Measurements from ENCODE around the gene CACNG3.
"Not testable (repeated sequence)": the region's sequence is repeated elsewhere in the genome, so short reads cannot be mapped to it uniquely, and the experiment has no call there.

The CACNG3 gene

DNA sequence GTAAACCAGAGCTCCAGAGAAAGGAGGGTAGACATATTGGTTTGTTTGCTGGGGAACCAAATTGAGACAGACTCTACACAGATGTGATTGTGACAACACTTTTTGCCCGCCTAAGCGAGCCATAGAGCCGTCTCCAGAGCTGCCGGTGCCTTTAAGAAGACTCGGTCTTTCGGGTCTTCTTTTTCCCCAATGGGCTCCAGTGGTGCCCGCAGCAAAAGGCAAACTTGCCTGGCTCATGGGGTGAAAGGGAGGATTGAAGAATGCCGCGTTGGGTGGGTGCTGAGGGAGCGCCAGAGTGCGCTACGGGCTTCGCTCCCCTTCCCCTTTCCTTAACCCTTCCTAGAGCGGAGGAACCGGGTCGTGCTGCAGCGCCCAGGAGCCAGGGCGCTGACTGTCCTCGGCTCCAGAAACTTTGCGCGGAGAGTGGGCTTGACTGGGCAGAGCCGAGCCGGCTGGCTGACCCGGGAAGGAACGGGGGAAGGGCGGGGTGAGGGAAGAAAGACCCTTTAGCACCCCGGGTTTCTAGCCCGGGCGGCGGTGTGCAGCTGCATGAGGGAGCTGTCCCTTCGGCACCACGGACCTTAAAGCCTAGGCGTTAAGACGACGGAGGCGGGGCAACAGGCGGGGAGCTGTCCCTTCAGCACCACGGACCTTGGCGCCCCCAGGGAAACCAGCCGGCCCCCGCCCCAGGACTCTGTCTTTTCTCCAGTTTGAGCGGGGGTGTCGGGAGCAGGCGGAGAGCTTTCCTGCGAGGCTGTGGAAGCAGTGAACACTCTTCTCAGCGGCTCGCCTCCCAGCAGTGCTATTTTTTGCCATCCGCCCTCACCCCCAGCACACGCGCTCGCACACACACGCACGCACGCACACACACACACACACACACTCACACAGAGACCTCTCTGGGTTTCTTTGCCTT is at the start of gene CACNG3:
TSS of gene CACNG3 (plus strand) at position 880 of the 916 bp plus-strand sequence. CDS start 420 bp downstream, outside the sequence.
- DNase-seq: peak; percentile 75

DNA sequence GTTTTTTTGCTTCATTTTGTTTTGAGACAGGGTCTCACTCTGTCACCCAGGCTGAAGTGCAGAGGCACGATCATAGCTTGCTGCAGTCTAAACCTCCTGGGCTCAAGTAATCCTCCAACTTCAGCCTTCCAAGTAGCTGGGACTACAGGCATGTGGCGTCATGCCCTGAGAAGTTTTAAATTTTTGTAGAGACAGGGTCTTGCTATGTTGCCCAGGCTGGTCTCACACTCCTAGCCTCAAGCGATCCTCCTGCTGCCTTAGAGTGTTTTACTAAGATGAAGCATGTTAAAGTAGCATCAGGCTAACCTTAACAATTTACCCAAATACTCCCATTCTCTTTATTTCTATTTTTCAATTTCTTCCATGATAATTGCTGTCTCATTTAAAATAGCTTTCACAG is 49.2 kb upstream of the CACNG3 start:
- DNase-seq: no peak

- no peak for DNase-seq
Measured at GRCh38 chr16:24208710-24209109, 47.4 kb upstream of the CACNG3 start.

DNA sequence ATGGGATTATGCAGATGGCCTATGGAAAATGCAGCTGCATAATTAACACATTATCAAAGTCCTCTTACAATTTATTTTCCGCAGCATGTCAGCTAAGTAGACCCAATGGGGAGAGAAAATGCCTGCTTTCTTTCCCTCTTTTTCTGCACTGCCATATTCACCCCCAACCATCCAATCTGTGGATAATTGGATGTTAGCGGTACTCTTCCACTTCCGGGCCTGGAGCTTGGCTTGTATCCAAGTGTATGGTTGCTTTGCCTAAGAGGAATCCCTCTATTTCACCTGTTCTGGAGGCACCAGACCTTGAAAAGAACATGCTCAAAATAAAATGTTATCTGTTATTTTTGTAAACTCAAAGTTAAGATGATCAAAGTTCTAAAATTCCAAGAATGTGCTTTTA is 41.1 kb upstream of the CACNG3 start:
- no peak for DNase-seq

DNA sequence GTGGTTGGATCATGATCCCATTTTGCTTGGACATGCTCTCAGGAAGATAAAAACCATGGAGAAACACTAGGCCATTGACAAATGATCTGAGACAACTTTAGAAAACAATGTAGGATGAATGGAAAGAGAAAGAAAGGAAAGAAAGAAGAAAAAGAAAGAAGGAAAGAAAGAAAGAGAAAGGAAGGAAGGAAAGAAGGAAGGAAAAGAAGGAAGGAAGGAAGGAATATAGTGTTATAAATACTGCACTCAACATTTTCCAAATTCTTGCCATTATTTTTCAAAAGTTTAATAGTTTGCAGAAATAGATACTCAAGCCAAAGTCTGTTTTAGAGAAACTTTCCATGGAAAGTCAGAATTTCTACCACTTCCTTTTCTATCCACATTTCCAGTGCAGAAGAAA is 39.2 kb upstream of the CACNG3 start:
- no peak for DNase-seq

DNA sequence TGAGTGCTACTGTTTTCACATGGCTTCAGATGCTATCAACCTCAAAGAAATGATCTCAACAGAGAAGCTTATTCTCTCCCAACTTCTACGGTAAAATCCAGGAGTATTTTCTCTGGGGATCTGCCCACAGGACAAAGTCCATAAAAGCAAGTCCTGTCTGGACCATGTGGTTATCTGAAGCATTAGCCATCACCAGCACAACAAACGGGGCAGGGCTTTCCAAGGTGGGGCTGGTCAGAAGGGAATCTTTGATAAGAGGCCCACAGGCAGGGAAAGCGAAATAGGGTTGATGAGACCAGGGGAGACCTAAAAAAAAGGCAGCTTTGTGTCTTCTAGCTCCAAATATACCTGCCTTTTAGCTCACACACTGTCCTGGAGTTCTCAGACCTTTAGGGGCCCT is 38.7 kb upstream of the CACNG3 start:
- DNase-seq: no peak

DNA sequence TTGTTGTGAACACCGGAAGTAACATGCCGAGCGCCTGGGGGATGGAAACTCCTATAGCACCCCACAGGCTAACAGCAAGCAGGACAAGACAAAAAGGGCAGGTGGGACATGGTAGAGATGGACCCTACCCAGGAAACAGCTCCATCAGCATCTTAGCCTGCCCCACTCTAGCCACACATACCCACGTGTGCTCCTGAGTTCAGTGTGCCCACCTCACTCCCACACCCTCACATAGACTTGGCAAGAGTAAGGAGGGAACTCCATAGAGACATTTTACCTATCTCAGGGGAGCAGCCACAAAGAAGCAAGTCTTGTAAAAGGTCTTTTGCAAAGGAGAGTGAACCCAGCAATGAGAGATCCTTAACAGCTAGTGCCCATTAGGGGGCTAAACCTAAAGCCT is 37.8 kb upstream of the CACNG3 start:
- no peak for DNase-seq

GRCh38 chr16:24221219-24221618 is 34.9 kb upstream of the CACNG3 start:
- DNase-seq: no peak

GRCh38 chr16:24228514-24228913 is 27.6 kb upstream of the CACNG3 start:
- DNase-seq: no peak

- no peak for DNase-seq
Measured at GRCh38 chr16:24232936-24233335, 23.2 kb upstream of the CACNG3 start.

GRCh38 chr16:24234737-24235136 is 21.4 kb upstream of the CACNG3 start:
- DNase-seq: no peak

- DNase-seq: no peak
Measured at GRCh38 chr16:24235806-24236205, 20.3 kb upstream of the CACNG3 start.

DNA sequence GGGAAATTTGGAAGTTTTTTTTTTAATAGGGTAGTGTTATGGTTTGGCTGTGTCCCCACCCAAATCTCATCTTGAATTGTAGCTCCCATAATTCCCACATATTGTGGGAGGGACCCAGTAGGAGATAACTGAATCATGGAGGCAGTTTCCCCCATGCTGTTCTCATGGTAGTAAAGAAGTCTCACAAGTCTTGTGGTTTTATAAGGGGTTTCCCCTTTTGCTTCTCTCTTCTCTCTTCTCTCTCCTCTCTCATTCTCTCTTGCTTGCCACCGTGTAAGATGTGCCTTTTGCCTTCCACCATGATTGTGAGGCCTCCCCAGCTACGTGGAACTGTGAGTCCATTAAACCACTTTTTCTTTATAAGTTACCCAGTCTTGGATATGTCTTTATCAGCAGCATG is 17.3 kb upstream of the CACNG3 start:
- not testable (repeated sequence) for DNase-seq

DNA sequence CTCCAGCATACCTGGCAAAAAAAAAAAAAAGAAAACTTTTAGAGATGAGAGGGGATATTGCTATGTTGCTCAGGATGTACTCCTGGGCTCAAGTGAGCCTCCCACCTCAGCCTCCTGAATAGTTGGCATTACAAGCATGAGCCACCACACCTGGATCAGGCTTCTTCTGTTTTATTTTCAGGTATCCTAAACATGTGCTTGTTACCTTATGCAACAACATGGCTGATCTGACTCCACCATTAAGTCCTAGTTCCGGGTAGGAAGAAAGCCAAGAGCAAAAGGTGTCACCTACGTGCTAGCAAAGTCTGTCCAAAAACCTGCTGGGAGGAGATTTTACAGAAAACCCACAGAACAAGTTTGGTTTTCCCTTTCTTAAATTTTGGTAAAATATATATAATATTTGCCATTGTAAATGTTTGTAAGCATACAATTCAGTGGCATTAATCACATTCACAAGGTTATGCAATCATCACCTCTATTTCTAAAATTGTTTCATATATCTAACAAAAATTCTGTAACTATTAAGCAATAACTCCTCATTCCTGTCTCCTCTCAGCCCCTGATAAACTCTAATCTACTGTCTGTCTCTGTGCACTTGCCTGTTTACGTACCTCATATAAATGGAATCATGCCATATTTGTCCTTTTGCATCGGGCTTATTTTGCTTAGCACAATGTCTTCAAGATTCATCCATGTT is 9.1 kb upstream of the CACNG3 start:
- no peak for DNase-seq

DNA sequence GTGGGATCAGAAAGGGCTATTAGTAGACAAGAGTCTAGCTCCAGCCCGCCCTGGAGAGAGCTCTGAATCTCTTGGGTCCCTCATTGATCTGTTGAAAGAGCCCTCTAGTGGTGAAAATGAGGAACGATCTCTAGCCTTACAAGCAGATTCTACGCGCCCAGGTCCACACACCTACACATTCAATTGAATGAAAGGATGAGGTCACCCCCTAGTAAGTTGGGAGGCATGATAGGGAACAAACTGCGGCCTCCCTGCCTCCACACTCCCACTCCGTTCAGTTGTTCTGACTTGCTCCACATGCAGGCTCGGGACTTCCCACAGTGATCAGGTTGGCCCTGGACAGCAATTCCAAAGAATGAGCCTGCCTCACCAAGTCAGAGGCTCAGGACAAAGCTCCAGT is 2.9 kb upstream of the CACNG3 start:
- DNase-seq: peak; percentile 49

DNA sequence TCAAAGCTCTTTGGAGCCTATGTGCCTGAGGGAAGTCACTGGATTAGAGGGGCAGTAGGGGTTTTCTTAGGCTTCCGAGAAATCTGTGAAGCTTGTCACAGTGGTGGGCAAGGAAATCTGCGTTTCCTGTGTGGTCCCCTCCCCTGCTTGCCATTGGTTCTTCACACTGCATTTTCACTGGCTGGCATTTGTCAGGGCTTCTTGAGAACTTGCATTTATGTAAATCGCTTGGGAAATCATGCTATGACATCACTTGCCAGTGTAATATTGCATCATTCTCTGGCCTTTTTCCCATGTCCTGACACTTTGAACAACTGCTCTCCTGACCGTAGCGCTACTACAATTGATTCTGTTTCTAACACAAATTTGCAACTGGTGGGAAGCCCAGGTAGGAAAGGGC is 1.8 kb downstream of the CACNG3 start:
- no peak for DNase-seq

DNA sequence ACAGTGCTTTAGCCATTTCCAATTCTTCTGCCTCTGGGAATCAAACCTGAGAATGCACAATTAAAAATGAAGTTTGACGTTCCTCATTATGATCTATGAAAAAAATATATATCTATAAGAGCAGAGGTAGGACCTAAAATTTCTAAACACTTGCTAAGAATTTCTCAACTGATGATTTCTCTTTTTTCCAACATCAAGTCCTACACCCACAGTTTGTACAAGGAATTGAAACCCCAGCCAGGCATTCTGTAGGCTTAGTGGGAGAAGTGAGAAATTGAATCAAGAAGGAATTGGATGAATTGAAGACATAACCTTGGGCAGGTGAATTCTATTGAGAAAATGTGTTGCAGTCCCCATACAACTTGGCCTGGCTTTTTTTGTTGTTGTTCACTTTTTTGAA is 2.7 kb downstream of the CACNG3 start:
- no peak for DNase-seq

- no peak for DNase-seq
Measured at GRCh38 chr16:24262816-24263215, 6.7 kb downstream of the CACNG3 start.

GRCh38 chr16:24270721-24271442 is 14.7 kb downstream of the CACNG3 start:
- no peak for DNase-seq

DNA sequence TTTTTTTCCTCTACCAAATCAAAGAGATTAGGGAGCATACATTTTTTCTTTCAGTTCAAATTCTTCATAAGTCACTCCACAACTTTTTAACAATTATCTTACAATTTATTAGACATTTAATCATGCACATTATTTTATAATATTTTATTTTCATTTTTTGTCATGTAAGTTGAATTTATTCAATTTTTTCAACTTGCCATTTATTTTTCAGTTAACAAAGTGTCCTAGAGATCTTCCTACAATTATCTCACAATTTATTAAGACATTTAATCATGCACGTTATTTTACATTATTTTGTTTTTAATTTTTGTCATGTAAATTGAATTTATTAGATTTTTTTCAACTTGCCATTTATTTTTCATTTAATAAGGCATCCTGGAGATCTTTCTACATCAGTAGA is 16.2 kb downstream of the CACNG3 start:
- no peak for DNase-seq

DNA sequence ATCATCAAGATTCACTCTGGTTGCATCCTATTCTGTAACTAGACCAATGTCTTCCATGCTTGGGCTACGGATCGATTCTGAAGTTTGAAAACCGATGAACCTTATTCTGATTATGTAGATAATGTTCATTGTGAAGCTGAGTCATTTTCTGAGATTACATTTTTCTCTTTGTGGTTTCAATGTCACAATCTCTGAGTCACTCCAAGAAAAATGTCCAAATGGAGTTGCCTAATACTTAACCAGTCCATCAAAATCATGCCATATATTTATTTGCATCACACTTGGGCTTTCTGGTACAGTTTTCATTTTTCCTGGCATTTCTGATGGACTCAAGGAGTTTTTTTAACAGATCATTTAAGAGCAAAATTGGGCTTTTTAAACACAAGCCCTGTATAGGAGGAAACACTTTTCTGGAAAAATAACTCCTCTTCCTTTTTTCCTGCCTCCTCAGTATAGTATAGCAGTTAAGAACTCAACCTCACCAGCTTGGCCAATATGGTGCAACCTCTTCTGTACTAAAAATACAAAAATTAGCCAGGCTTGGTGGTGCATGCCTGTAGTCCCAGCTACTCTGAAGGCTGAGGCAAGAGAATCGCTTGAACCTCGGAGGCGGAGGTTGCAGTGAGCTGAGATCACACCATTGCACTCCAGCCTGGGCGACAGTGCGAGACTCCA is 17.5 kb downstream of the CACNG3 start:
- no peak for DNase-seq

DNA sequence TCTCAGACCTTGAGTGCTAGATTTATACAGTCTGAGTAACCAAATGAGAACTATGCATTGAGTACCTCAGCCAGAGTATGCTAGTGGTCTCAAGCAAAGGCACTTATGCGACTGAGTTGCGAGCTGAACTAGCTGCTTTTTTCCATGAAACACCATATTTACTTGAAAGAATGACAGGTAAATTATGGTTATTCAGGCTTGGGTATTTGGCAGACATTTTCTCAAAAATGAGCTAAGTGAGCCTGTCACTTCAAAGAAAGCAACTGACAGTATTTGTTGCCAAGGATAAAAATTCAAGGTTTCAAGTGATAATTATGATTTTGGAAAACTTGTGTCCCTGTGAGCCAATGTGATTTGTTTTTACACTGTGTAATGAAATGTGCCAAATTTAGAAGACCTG is 19.3 kb downstream of the CACNG3 start:
- no peak for DNase-seq

- DNase-seq: no peak
Measured at GRCh38 chr16:24279982-24280515, 23.9 kb downstream of the CACNG3 start.
